GM23338 (cell line): ENCODE results near the gene CACNA2D3. TPM values are rescaled to one million over a fixed set of nuclear protein-coding genes. Genes with fewer than 3 reads are reported as not detected.

Experiments used
- ATAC-seq: fragments of 200-7000 bp; cut with Tn5 transposase; 3 replicates; pipeline ENCODE4 v1.9.1; 2020
- DNase-seq: peaks from one replicate; pipeline ENCODE4 v3.0.0-alpha.2; 2015; ENCODE audit warnings: low spot score
- H2AFZ ChIP-seq: fragments of 200-600 bp; sonication (generic); 2 replicates; pipeline ENCODE4 v1.8.0; 2016; ENCODE audit warnings: antibody characterized with exemption, mild to moderate bottlenecking, moderate library complexity
- H3F3A ChIP-seq: fragments of 200-600 bp; sonication (generic); replicated peaks from 2 replicates; pipeline ENCODE4 v1.8.0; 2017; ENCODE audit warnings: antibody characterized with exemption, mixed run types, low read depth
- H3K27ac ChIP-seq: fragments of 200-600 bp; sonication (generic); 2 replicates; pipeline ENCODE4 v1.6.1; 2016; ENCODE audit warnings: low read depth
- H3K27me3 ChIP-seq: fragments of 200-600 bp; sonication (generic); 2 replicates; pipeline ENCODE4 v1.8.0; 2016; ENCODE audit warnings: mild to moderate bottlenecking, mixed run types, moderate library complexity; ENCODE audit not compliant: insufficient read depth
- H3K36me3 ChIP-seq: fragments of 200-600 bp; sonication (generic); 2 replicates; pipeline ENCODE4 v1.8.0; 2016; ENCODE audit warnings: mild to moderate bottlenecking; ENCODE audit not compliant: insufficient read depth
- H3K4me1 ChIP-seq: fragments of 200-600 bp; sonication (generic); 2 replicates; pipeline ENCODE4 v1.8.0; 2016; ENCODE audit warnings: mild to moderate bottlenecking, moderate library complexity; ENCODE audit not compliant: insufficient read depth
- H3K4me2 ChIP-seq: fragments of 200-600 bp; sonication (generic); 2 replicates; pipeline ENCODE4 v1.7.1; 2017; ENCODE audit warnings: mixed run types
- H3K4me3 ChIP-seq: fragments of 200-600 bp; sonication (generic); 2 replicates; pipeline ENCODE4 v1.6.1; 2016; ENCODE audit warnings: mixed run types
- H3K79me2 ChIP-seq: fragments of 200-600 bp; sonication (generic); replicated peaks from 2 replicates; pipeline ENCODE4 v1.8.0; 2017; ENCODE audit warnings: mild to moderate bottlenecking; ENCODE audit not compliant: insufficient read depth
- H3K9me2 ChIP-seq: fragments of 200-600 bp; sonication (generic); 2 replicates; pipeline ENCODE4 v1.8.0; 2017; ENCODE audit not compliant: insufficient read depth
- H4K20me1 ChIP-seq: fragments of 200-600 bp; sonication (generic); replicated peaks from 2 replicates; pipeline ENCODE4 v1.8.0; 2017; ENCODE audit warnings: mild to moderate bottlenecking; ENCODE audit not compliant: insufficient read depth
- H3K27ac Mint-ChIP-seq: 2 replicates; pipeline ENCODE4 v1.8.0; 2020; ENCODE audit warnings: inconsistent platforms, mild to moderate bottlenecking, moderate library complexity, mixed read lengths
- H3K27me3 Mint-ChIP-seq: 3 replicates; pipeline ENCODE4 v1.8.0; 2022; ENCODE audit warnings: low read depth, mild to moderate bottlenecking, moderate library complexity, mixed read lengths, inconsistent platforms; ENCODE audit not compliant: insufficient read depth, poor library complexity
- H3K36me3 Mint-ChIP-seq: 3 replicates; pipeline ENCODE4 v1.8.0; 2021; ENCODE audit warnings: low read depth, mild to moderate bottlenecking, inconsistent platforms, moderate library complexity, mixed read lengths
- H3K4me1 Mint-ChIP-seq: 3 replicates; pipeline ENCODE4 v1.8.0; 2020; ENCODE audit warnings: mild to moderate bottlenecking, inconsistent platforms, mixed read lengths
- H3K4me3 Mint-ChIP-seq: 3 replicates; pipeline ENCODE4 v1.8.0; 2021; ENCODE audit warnings: moderate library complexity, mild to moderate bottlenecking, inconsistent platforms, mixed read lengths
- H3K9me3 Mint-ChIP-seq: 3 replicates; pipeline ENCODE4 v1.8.0; 2020; ENCODE audit warnings: moderate library complexity, mild to moderate bottlenecking, inconsistent platforms, mixed read lengths
- CREB1 ChIP-seq: fragments of 250-450 bp; sonication (Bioruptor Pico); IDR thresholded peaks from 2 replicates; pipeline ENCODE4 v1.5.0; 2020; ENCODE audit warnings: low read depth, mild to moderate bottlenecking, moderate library complexity
- EZH2 ChIP-seq: fragments of 200-600 bp; sonication (generic); IDR thresholded peaks from one replicate; pipeline ENCODE4 v1.8.0; 2017; ENCODE audit warnings: antibody characterized with exemption, mild to moderate bottlenecking, low read depth; ENCODE audit not compliant: unreplicated experiment
- EZH2phosphoT487 ChIP-seq: fragments of 200-600 bp; sonication (generic); IDR thresholded peaks from one replicate; pipeline ENCODE4 v1.8.1; 2018; ENCODE audit warnings: antibody characterized with exemption; ENCODE audit not compliant: unreplicated experiment
- REST ChIP-seq: IDR thresholded peaks from one replicate; pipeline ENCODE4 v1.6.1; 2018; ENCODE audit warnings: antibody characterized with exemption; ENCODE audit not compliant: unreplicated experiment
- long read RNA-seq: library from polyadenylated mRNA; unstranded; transcript quantifications from one replicate; pipeline ENCODE4 v2.0.0, GENCODE V29; 2020; ENCODE audit not compliant: unreplicated experiment
- polyA plus RNA-seq: library from polyadenylated mRNA; unstranded; fragments of >200 nt; fragmentation: Nextera tagmentation; extraction: Ambion mirVana; gene quantifications from 2 replicates; pipeline ENCODE4 v1.2.1, GENCODE V29; 2016
- total RNA-seq: library from RNA; depleted of rRNA; stranded (reverse); fragments of >200 nt; shearing (Covaris generic); gene quantifications from 2 replicates; pipeline ENCODE4 v1.2.3, GENCODE V29; 2014; rRNA removed
- TF ChIP-seq, protein P1 (sequence below): IDR thresholded peaks from 2 replicates; pipeline ENCODE4 v1.6.1; 2016; ENCODE audit warnings: antibody characterized with exemption
- TF ChIP-seq, protein P2 (sequence below), 2 experiments: fragments of 200-600 bp in 1 of 2; sonication (generic) in 1 of 2; conservative IDR thresholded peaks; 2 replicates each; pipeline versions ENCODE4 v1.5.1 to v1.6.1; 2016 to 2017; ENCODE audit warnings: antibody characterized with exemption in 2 of 2, low read depth in 2 of 2, mild to moderate bottlenecking in 2 of 2, moderate library complexity in 1 of 2

The CACNA2D3 gene
- total RNA-seq (2.3 and 3.7 TPM in 2 replicates), polyA plus RNA-seq (2.1 and 2.2 TPM in 2 replicates)
- long read RNA-seq, partial matches to known transcripts: 1 of 12 reads
- long read RNA-seq, other reads (novel, unspliced or antisense): 11 of 12 reads

- peaks cover 71% of the 10 kb centered on the region for H3K27me3 ChIP-seq
- peak; percentile 10 for ATAC-seq
- peak within 1 kb of the TSS; percentile 96 for H2AFZ ChIP-seq
- no peaks in the 10 kb centered on the region for H3K36me3 ChIP-seq
- H3K9me2 ChIP-seq: no peaks in the 10 kb centered on the region
- peaks cover 30% of the 10 kb centered on the region for H3K4me1 Mint-ChIP-seq
- no peaks in the 10 kb centered on the region; the same call in 2 of the 3 replicates for H3K36me3 Mint-ChIP-seq
- H4K20me1 ChIP-seq: no peaks in the 10 kb centered on the region
- peaks cover 36% of the 10 kb centered on the region for H3K4me1 ChIP-seq
- H3K79me2 ChIP-seq: no peaks in the 10 kb centered on the region
- DNase-seq: peak; percentile 59
- H3F3A ChIP-seq: 0 out of 2 replicates have a peak, but pooled peaks cover 8% of the 10 kb centered on the region
- H3K27ac ChIP-seq: no peak within 1 kb of the TSS
- H3K4me2 ChIP-seq: peak within 1 kb of the TSS; percentile 96
- TF ChIP-seq EZH2phosphoT487: peak; percentile 26
- no peak for TF ChIP-seq REST
- TF ChIP-seq, protein P1, sequence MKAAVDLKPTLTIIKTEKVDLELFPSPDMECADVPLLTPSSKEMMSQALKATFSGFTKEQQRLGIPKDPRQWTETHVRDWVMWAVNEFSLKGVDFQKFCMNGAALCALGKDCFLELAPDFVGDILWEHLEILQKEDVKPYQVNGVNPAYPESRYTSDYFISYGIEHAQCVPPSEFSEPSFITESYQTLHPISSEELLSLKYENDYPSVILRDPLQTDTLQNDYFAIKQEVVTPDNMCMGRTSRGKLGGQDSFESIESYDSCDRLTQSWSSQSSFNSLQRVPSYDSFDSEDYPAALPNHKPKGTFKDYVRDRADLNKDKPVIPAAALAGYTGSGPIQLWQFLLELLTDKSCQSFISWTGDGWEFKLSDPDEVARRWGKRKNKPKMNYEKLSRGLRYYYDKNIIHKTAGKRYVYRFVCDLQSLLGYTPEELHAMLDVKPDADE: no peak
- TF ChIP-seq CREB1 (CRISPR knock-in tag): no peak
- H3K27me3 Mint-ChIP-seq: peaks cover 35% of the 10 kb centered on the region
- peak within 1 kb of the TSS; percentile 81 for H3K4me3 Mint-ChIP-seq
- H3K27ac Mint-ChIP-seq: no peak within 1 kb of the TSS
- peaks cover 3% of the 10 kb centered on the region; the same call in 1 of the 3 replicates for H3K9me3 Mint-ChIP-seq
- peak within 1 kb of the TSS; percentile 78 for H3K4me3 ChIP-seq
Observed at GRCh38 chr3:54122324-54123002, at the start of gene CACNA2D3. TSS of gene CACNA2D3 (plus strand) at chr3:54122552.

DNA sequence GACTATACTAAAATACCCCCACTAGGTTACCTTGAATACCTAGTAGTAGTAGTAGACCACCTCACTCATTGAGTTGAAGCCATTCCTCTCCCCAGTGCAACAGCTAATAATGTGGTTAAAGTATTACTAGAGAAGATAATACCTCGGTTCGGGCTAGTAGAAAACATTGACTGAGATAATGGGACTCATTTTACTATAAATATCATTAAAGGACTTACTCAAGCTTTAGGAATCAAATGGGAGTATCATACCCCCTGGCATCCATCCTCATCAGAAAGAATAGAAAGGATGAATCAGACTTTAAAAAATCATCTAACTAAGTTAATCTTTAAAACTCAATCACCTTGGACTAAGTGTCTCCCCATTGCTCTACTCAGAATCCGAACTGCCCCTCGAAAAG lies 49.0 kb upstream of the CACNA2D3 start:
- peaks cover 6% of the 10 kb centered on the region for H3K27me3 Mint-ChIP-seq
- Histone ChIP-seq H2AFZ (no peak overlapping the region), H3K27ac (no peak overlapping the region), H3K79me2 (no peaks in the 10 kb centered on the region), H3K27me3 (no peaks in the 10 kb centered on the region), H3K4me2 (no peak overlapping the region), H3K4me1 (peaks cover 13% of the 10 kb centered on the region), H3F3A (no peaks in the 10 kb centered on the region), H3K9me2 (0 out of 2 replicates have a peak, but pooled peaks cover 3% of the 10 kb centered on the region), H3K4me3 (no peak overlapping the region), H3K36me3 (peaks cover 11% of the 10 kb centered on the region), H4K20me1 (no peaks in the 10 kb centered on the region)
- DNase-seq: no peak
- peaks cover 21% of the 10 kb centered on the region for H3K36me3 Mint-ChIP-seq
- H3K9me3 Mint-ChIP-seq: peaks cover 34% of the 10 kb centered on the region
- H3K4me3 Mint-ChIP-seq: no peak overlapping the region
- H3K27ac Mint-ChIP-seq: no peak overlapping the region
- H3K4me1 Mint-ChIP-seq: peaks cover 19% of the 10 kb centered on the region
- TF ChIP-seq, protein P2, sequence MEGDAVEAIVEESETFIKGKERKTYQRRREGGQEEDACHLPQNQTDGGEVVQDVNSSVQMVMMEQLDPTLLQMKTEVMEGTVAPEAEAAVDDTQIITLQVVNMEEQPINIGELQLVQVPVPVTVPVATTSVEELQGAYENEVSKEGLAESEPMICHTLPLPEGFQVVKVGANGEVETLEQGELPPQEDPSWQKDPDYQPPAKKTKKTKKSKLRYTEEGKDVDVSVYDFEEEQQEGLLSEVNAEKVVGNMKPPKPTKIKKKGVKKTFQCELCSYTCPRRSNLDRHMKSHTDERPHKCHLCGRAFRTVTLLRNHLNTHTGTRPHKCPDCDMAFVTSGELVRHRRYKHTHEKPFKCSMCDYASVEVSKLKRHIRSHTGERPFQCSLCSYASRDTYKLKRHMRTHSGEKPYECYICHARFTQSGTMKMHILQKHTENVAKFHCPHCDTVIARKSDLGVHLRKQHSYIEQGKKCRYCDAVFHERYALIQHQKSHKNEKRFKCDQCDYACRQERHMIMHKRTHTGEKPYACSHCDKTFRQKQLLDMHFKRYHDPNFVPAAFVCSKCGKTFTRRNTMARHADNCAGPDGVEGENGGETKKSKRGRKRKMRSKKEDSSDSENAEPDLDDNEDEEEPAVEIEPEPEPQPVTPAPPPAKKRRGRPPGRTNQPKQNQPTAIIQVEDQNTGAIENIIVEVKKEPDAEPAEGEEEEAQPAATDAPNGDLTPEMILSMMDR (conservative IDR thresholded peaks at IDR 0.05; ENCODE audit: low read depth in 2 of 2): no peak
- TF ChIP-seq EZH2 (no peak), EZH2phosphoT487 (no peak)
- no peak for ATAC-seq
